Measurements from ENCODE around the gene BRD7. TPM values are rescaled to one million over a fixed set of nuclear protein-coding genes. Genes with fewer than 3 reads are reported as not detected.

Gene BRD7
- total RNA-seq, 1 donor from 2014 or later: 104 TPM

- TF ChIP-seq, protein P1, sequence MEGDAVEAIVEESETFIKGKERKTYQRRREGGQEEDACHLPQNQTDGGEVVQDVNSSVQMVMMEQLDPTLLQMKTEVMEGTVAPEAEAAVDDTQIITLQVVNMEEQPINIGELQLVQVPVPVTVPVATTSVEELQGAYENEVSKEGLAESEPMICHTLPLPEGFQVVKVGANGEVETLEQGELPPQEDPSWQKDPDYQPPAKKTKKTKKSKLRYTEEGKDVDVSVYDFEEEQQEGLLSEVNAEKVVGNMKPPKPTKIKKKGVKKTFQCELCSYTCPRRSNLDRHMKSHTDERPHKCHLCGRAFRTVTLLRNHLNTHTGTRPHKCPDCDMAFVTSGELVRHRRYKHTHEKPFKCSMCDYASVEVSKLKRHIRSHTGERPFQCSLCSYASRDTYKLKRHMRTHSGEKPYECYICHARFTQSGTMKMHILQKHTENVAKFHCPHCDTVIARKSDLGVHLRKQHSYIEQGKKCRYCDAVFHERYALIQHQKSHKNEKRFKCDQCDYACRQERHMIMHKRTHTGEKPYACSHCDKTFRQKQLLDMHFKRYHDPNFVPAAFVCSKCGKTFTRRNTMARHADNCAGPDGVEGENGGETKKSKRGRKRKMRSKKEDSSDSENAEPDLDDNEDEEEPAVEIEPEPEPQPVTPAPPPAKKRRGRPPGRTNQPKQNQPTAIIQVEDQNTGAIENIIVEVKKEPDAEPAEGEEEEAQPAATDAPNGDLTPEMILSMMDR (IDR thresholded peaks at IDR 0.05; ENCODE audit: unreplicated experiment): no peak
- Mint-ChIP-seq H3K9me3 (ENCODE audit: low read depth) (no peaks in the 10 kb centered on the region), H3K4me1 (ENCODE audit: low read depth) (no peaks in the 10 kb centered on the region), H3K27ac (no peak overlapping the region), H3K36me3 (ENCODE audit: insufficient read depth) (no peaks in the 10 kb centered on the region), H3K27me3 (peaks cover 13% of the 10 kb centered on the region), H3K4me3 (ENCODE audit: low read depth) (no peak overlapping the region)
- no peak for DNase-seq (ENCODE audit: low spot score, unreplicated experiment)
Observed at GRCh38 chr16:50400312-50400966, 31.7 kb upstream of the BRD7 start.

GRCh38 chr16:50399411-50399810, 30.6 kb upstream of the BRD7 start:
- Mint-ChIP-seq H3K36me3 (ENCODE audit: insufficient read depth) (no peaks in the 10 kb centered on the region), H3K27me3 (peaks cover 13% of the 10 kb centered on the region), H3K9me3 (ENCODE audit: low read depth) (no peaks in the 10 kb centered on the region), H3K4me3 (ENCODE audit: low read depth) (no peak overlapping the region), H3K4me1 (ENCODE audit: low read depth) (no peaks in the 10 kb centered on the region), H3K27ac (no peak overlapping the region)
- no peak for DNase-seq (ENCODE audit: low spot score, unreplicated experiment)
- TF ChIP-seq, protein P1 (IDR thresholded peaks at IDR 0.05; ENCODE audit: unreplicated experiment): no peak

GRCh38 chr16:50398336-50398735, 29.5 kb upstream of the BRD7 start:
- TF ChIP-seq, protein P1 (IDR thresholded peaks at IDR 0.05; ENCODE audit: unreplicated experiment): no peak

DNA sequence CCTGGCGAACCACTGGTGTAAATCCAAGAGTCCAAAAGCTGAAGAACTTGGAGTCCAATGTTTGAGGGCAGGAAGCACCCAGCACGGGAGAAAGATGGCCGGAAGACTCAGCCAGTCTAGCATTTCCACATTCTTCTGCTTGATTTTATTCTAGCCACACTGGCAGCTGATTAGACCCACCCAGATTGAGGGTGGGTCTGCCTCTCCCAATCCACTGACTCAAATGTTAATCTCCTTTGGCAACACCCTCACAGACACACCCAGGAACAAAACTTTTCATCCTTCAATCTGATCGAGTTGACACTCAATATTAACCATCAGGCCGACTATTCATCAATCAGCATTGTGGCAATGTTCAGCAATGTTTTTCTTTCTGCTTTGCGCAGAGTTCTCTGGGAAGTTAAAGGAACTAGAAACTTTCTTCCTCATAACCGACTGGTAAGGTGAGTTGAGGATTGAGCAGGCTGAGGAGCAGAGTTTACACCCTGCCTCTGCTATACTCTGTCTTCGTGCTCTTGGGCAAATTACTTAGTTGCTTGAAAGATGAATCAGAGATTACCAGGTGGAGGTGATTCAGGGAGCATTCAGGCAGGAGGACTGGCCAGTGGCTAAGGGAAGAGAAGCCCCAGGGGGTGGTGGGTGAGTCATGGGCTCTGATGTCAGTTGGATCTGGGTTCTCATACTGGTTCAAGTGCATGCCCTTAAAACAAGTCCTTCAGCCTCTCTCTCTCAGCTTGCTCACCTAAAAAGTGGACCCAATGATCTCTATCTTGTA, 28.2 kb upstream of the BRD7 start:
- H3K4me1 Mint-ChIP-seq (ENCODE audit: low read depth): no peaks in the 10 kb centered on the region
- DNase-seq (ENCODE audit: low spot score, unreplicated experiment): no peak
- H3K4me3 Mint-ChIP-seq (ENCODE audit: low read depth): no peak overlapping the region
- peaks cover 12% of the 10 kb centered on the region for H3K27me3 Mint-ChIP-seq
- TF ChIP-seq, protein P1 (IDR thresholded peaks at IDR 0.05; ENCODE audit: unreplicated experiment): no peak
- H3K36me3 Mint-ChIP-seq (ENCODE audit: insufficient read depth): no peaks in the 10 kb centered on the region
- no peak overlapping the region for H3K27ac Mint-ChIP-seq
- no peaks in the 10 kb centered on the region for H3K9me3 Mint-ChIP-seq (ENCODE audit: low read depth)

More at GRCh38 chr16:50398336-50398735, 29.5 kb upstream of the BRD7 start:
- Mint-ChIP-seq H3K4me1 (ENCODE audit: low read depth) (no peaks in the 10 kb centered on the region), H3K4me3 (ENCODE audit: low read depth) (no peak overlapping the region), H3K27ac (no peak overlapping the region), H3K36me3 (ENCODE audit: insufficient read depth) (no peaks in the 10 kb centered on the region), H3K27me3 (peaks cover 15% of the 10 kb centered on the region), H3K9me3 (ENCODE audit: low read depth) (no peaks in the 10 kb centered on the region)
- no peak for DNase-seq (ENCODE audit: low spot score, unreplicated experiment)

DNA sequence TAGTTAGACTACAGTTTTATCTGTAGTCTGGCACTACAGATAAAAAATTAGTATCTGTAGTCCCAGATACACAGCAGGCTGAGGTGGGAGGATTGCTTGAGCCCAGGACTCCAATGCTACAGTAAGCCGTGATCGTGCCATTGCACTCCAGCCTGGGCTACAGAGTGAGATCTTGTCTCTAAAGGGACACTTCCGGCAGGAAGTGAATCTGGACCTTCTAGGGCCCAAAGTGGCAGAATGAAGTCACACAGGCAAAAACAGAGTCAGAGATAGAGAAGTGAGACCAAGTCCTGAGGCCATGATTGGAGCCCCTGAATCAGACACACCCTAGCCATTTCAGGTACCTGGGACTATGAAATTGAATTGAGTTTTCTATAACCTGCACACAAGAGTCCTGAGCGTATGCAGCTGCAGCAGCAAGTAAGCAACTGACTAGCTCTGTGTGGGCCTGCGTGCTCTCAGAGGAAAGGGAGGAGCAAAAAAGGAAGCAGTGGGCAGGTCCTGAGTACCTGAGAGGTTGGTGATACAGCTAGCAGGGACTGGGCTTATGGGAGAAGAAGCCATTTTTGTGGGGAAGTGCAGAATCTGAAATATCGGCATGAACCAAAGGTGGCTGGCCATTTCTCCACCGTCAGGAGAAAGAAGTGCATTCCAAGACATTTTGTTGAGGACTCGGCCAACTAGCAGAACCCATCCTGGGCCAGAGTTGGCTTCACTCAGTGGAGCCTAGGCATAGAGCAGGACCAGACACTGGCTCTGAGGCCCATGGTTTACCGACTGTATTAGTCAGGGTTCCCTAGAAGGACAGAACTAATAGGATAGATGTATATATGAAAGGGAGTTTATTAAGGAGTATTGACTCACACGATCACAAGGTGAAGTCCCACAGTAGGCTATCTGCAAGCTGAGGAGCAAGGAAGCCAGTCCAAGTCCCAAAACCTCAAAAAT, 27.2 kb upstream of the BRD7 start:
- TF ChIP-seq, protein P1 (IDR thresholded peaks at IDR 0.05; ENCODE audit: unreplicated experiment): no peak
- no peak for DNase-seq (ENCODE audit: low spot score, unreplicated experiment)
- Mint-ChIP-seq H3K4me1 (ENCODE audit: low read depth) (peaks cover 2% of the 10 kb centered on the region), H3K27ac (no peak overlapping the region), H3K36me3 (ENCODE audit: insufficient read depth) (no peaks in the 10 kb centered on the region), H3K9me3 (ENCODE audit: low read depth) (no peaks in the 10 kb centered on the region), H3K27me3 (peaks cover 10% of the 10 kb centered on the region), H3K4me3 (ENCODE audit: low read depth) (no peak overlapping the region)

Measured in progenitor cell of endocrine pancreas (in vitro differentiated cells).